ENCODE data around the gene NABP2.
"Not testable (repeated sequence)": the region's sequence is repeated elsewhere in the genome, so short reads cannot be mapped to it uniquely, and the experiment has no call there.

NABP2 gene

GRCh38 chr12:56247923-56248322 lies 23.8 kb downstream of the NABP2 start:
- DNase-seq, result no peak

GRCh38 chr12:56248711-56249110 lies 24.6 kb downstream of the NABP2 start:
- DNase-seq, result no peak

- no peak for DNase-seq
Measured at GRCh38 chr12:56252649-56253048, 28.5 kb downstream of the NABP2 start.

GRCh38 chr12:56253091-56253490 lies 28.9 kb downstream of the NABP2 start:
- no peak for DNase-seq

- no peak for DNase-seq
Measured at GRCh38 chr12:56255671-56256070, 31.5 kb downstream of the NABP2 start.

GRCh38 chr12:56256326-56256960 lies 32.3 kb downstream of the NABP2 start:
- no peak for DNase-seq

- DNase-seq, result no peak
Measured at GRCh38 chr12:56257071-56257470, 32.9 kb downstream of the NABP2 start.

GRCh38 chr12:56257491-56258067 lies 33.4 kb downstream of the NABP2 start:
- DNase-seq, result peak in 2 of 3 donors; percentile 19 to 21

- peak; percentile 86 to 96 (median 90) for DNase-seq
Measured at GRCh38 chr12:56258068-56258819, 34.1 kb downstream of the NABP2 start, which contains the start of gene ANKRD52. TSS of gene ANKRD52 (minus strand) at chr12:56258384. CDS start at chr12:56258269, 115 bp downstream.

GRCh38 chr12:56258820-56259183 lies 34.7 kb downstream of the NABP2 start:
- no peak for DNase-seq

- no peak for DNase-seq
Measured at GRCh38 chr12:56260380-56260779, 36.2 kb downstream of the NABP2 start.

- no peak for DNase-seq
Measured at GRCh38 chr12:56260921-56261320, 36.8 kb downstream of the NABP2 start.

- peak in 1 of 3 donors; percentile 27 for DNase-seq
Measured at GRCh38 chr12:56261503-56262232, 37.5 kb downstream of the NABP2 start.

GRCh38 chr12:56262955-56263354 lies 38.8 kb downstream of the NABP2 start:
- not testable (repeated sequence) for DNase-seq

- not testable (repeated sequence) for DNase-seq
Measured at GRCh38 chr12:56266068-56266692, 42.0 kb downstream of the NABP2 start.

- DNase-seq, result peak; percentile 80 to 90 (median 84)
Measured at GRCh38 chr12:56266693-56267442, 42.7 kb downstream of the NABP2 start, which contains the start of gene COQ10A. TSS of gene COQ10A (plus strand) at chr12:56266942. CDS start at chr12:56267119, 177 bp downstream.

- DNase-seq, result no peak
Measured at GRCh38 chr12:56267443-56268071, 43.4 kb downstream of the NABP2 start.

GRCh38 chr12:56271031-56271430 lies 46.9 kb downstream of the NABP2 start:
- peak in 2 of 3 donors; percentile 10 to 22 for DNase-seq

- DNase-seq, result not testable (repeated sequence)
Measured at GRCh38 chr12:56272468-56272867, 48.3 kb downstream of the NABP2 start.

GRCh38 chr12:56274299-56274698 lies 50.2 kb downstream of the NABP2 start:
- no peak for DNase-seq

- no peak for DNase-seq
Measured at GRCh38 chr12:56278905-56279304, 54.8 kb downstream of the NABP2 start.

Data from suppressor macrophage treated with lipopolysaccharide for 1 hour (primary cell).